HL-60 (cell line): Measurements from ENCODE around the gene TBL3.
"Not testable (repeated sequence)": the region's sequence is repeated elsewhere in the genome, so short reads cannot be mapped to it uniquely, and the experiment has no call there.

Source experiments
- DNase-seq, 2 experiments: peaks; one replicate each; pipeline ENCODE4 v3.0.0-alpha.2; 2010 to 2020; ENCODE audit warnings: low read depth in 1 of 2, low spot score in 1 of 2
- H3K27ac ChIP-seq: fragments of 250-450 bp; sonication (Bioruptor Pico); replicated peaks from 2 replicates; pipeline ENCODE4 v1.5.1; 2020; ENCODE audit warnings: mild to moderate bottlenecking, moderate library complexity
- H3K27me3 ChIP-seq: fragments of 250-450 bp; sonication (Bioruptor Pico); 2 replicates; pipeline ENCODE4 v1.5.1; 2021; ENCODE audit warnings: mild to moderate bottlenecking, moderate library complexity; ENCODE audit not compliant: insufficient read depth, poor library complexity, severe bottlenecking
- H3K4me3 ChIP-seq: replicated peaks from 2 replicates; pipeline ENCODE4 v1.5.1; 2011; ENCODE audit warnings: mild to moderate bottlenecking, control low read depth, low read length; ENCODE audit not compliant: insufficient read depth
- GABPA ChIP-seq: IDR thresholded peaks from 2 replicates; pipeline ENCODE4 v1.6.1; 2012; ENCODE audit warnings: low read depth
- POLR2AphosphoS5 ChIP-seq: IDR thresholded peaks from 2 replicates; pipeline ENCODE4 v1.6.1; 2012; ENCODE audit warnings: low read depth
- SPI1 ChIP-seq: IDR thresholded peaks from 2 replicates; pipeline ENCODE4 v1.6.1; 2012; ENCODE audit warnings: low read depth, mild to moderate bottlenecking, borderline replicate concordance
- TF ChIP-seq, protein P1 (sequence below): IDR thresholded peaks from one replicate; pipeline ENCODE4 v1.5.1; 2011; ENCODE audit warnings: low read length, control low read depth, inconsistent platforms; ENCODE audit not compliant: insufficient read depth
- TF ChIP-seq, protein P2 (sequence below): IDR thresholded peaks from 2 replicates; pipeline ENCODE4 v1.6.1; 2012; ENCODE audit warnings: low read depth; ENCODE audit not compliant: insufficient replicate concordance

The TBL3 gene

DNA sequence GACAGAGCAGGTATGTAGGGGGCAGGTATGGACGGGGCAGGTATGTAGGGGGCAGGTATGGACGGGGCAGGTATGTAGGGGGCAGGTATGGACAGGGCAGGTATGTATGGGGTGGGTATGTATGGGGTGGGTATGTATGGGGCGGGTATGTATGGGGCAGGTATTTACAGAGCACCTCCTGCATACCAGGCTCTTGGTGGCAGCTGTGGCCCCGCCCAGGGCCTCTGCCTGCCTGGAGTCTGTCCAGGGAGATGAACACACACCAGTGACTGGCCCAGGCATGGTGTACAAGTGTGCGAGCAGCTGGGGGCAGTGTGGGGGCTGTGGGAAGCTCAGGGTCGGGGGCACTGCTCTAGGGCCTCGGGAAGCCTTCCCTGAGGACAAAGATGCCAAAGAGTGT, 21.8 kb upstream of the TBL3 start:
- no peak overlapping the region for H3K27ac ChIP-seq
- no peak for DNase-seq
- H3K27me3 ChIP-seq = no peaks in the 10 kb centered on the region
- TF ChIP-seq GABPA = no peak
- no peak for TF ChIP-seq POLR2AphosphoS5
- TF ChIP-seq, protein P1, sequence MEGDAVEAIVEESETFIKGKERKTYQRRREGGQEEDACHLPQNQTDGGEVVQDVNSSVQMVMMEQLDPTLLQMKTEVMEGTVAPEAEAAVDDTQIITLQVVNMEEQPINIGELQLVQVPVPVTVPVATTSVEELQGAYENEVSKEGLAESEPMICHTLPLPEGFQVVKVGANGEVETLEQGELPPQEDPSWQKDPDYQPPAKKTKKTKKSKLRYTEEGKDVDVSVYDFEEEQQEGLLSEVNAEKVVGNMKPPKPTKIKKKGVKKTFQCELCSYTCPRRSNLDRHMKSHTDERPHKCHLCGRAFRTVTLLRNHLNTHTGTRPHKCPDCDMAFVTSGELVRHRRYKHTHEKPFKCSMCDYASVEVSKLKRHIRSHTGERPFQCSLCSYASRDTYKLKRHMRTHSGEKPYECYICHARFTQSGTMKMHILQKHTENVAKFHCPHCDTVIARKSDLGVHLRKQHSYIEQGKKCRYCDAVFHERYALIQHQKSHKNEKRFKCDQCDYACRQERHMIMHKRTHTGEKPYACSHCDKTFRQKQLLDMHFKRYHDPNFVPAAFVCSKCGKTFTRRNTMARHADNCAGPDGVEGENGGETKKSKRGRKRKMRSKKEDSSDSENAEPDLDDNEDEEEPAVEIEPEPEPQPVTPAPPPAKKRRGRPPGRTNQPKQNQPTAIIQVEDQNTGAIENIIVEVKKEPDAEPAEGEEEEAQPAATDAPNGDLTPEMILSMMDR = no peak
- no peak for TF ChIP-seq SPI1
- TF ChIP-seq, protein P2, sequence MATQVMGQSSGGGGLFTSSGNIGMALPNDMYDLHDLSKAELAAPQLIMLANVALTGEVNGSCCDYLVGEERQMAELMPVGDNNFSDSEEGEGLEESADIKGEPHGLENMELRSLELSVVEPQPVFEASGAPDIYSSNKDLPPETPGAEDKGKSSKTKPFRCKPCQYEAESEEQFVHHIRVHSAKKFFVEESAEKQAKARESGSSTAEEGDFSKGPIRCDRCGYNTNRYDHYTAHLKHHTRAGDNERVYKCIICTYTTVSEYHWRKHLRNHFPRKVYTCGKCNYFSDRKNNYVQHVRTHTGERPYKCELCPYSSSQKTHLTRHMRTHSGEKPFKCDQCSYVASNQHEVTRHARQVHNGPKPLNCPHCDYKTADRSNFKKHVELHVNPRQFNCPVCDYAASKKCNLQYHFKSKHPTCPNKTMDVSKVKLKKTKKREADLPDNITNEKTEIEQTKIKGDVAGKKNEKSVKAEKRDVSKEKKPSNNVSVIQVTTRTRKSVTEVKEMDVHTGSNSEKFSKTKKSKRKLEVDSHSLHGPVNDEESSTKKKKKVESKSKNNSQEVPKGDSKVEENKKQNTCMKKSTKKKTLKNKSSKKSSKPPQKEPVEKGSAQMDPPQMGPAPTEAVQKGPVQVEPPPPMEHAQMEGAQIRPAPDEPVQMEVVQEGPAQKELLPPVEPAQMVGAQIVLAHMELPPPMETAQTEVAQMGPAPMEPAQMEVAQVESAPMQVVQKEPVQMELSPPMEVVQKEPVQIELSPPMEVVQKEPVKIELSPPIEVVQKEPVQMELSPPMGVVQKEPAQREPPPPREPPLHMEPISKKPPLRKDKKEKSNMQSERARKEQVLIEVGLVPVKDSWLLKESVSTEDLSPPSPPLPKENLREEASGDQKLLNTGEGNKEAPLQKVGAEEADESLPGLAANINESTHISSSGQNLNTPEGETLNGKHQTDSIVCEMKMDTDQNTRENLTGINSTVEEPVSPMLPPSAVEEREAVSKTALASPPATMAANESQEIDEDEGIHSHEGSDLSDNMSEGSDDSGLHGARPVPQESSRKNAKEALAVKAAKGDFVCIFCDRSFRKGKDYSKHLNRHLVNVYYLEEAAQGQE = no peak
- no peak overlapping the region for H3K4me3 ChIP-seq

DNA sequence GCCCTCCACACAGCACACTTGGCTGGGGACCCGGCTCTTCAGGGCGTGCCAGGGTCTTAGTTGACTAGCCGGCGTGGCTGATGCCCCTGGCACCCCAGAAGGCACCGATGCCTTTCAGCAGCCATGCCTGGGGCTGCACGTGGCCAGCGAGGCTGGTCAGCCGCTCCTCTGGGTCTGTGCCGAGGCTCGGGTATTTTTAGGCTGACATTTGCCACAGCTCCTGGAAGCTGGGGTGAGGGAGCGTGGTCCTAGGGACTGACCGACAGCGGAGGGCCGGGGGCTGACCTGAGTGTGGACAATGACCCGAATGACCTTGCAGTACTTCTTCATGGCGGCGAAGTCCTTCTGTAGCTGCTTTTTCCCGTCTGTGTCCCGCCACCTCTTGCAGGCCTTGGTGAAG, 21.3 kb upstream of the TBL3 start:
- no peak overlapping the region for H3K4me3 ChIP-seq
- H3K27me3 ChIP-seq = no peaks in the 10 kb centered on the region
- no peak for DNase-seq
- TF ChIP-seq, protein P2 = no peak
- TF ChIP-seq GABPA (no peak), POLR2AphosphoS5 (no peak), SPI1 (no peak)
- TF ChIP-seq, protein P1 = no peak
- no peak overlapping the region for H3K27ac ChIP-seq

DNA sequence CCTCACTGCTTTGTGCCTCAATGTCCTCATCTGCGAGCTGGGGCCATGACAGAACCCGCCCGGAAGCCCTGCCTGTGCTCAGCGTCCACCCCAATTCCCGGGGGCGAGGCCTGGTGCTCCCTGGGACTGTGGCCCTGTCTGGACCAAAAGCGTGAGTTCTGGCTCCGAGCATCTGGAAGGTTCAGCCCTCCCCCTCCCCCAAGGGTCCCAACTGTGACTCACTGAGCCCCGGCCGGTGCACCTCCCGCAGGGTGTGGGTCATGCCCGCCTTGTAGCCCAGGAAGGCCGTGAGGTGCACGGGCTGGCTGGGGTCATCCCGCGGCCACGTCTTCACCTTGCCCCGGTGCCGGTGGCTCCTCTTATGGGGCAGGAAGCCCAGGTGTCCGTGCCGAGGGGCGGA, 18.1 kb upstream of the TBL3 start:
- Histone ChIP-seq H3K27ac (no peak overlapping the region), H3K27me3 (no peaks in the 10 kb centered on the region), H3K4me3 (no peak overlapping the region)
- TF ChIP-seq POLR2AphosphoS5 (no peak), SPI1 (no peak), GABPA (no peak)
- TF ChIP-seq, protein P1 = no peak
- TF ChIP-seq, protein P2 = no peak
- DNase-seq = no peak

DNA sequence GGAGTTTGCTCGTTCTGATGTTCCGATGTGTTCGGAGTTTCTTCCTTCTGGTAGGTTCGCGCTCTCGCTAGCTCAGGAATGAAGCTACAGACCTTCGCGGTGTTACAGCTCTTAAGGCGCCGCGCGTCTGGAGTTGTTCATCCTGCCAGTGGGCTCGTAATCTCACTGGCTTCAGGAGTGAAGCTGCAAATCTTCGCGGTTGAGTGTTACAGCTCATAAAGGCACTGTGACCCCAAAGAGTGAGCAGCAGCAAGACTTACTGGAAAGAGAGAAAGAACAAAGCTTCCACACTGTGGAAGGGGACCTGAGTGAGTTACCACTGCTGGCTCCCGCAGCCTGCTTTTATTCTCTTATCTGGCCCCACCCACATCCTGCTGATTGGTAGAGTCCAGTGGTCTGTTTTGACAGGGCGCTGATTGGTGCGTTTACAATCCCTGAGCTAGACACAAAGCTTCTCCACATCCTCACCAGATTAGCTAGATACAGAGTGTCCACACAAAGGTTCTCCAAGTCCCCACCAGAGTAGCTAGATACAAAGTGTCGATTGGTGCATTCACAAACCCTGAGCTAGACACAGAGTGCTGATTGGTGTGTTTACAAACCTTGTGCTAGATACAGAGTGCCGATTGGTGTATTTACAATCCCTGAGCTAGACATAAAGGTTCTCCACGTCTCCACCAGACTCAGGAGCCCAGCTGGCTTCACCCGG, 14.3 kb upstream of the TBL3 start:
- not testable (repeated sequence) for H3K27ac ChIP-seq, DNase-seq

DNA sequence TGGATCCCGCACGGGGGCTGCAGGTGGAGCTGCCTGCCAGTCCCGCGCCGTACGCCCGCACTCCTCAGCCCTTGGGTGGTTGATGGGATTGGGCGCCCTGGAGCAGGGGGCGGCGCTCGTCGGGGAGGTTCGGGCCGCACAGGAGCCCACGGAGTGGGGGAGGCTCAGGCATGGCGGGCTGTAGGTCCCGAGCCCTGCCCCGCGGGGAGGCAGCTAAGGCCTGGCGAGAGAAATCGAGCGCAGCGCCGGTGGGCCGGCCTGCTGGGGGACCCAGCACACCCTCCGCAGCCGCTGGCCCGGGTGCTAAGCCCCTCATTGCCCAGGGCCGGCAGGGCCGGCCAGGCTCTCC, 13.7 kb upstream of the TBL3 start:
- not testable (repeated sequence) for H3K4me3 ChIP-seq, H3K27me3 ChIP-seq, H3K27ac ChIP-seq, DNase-seq

More for the DNA sequence above, 14.3 kb upstream of the TBL3 start:
- not testable (repeated sequence) for H3K27me3 ChIP-seq, H3K4me3 ChIP-seq
